Measurements from ENCODE around the gene TMEM63A.

- no peak for TF ChIP-seq RCOR1 (IDR thresholded peaks at IDR 0.05; ENCODE audit: low read length)
- TF ChIP-seq CTCF (IDR thresholded peaks at IDR 0.05), result no peak
- no peak for TF ChIP-seq MXI1 (IDR thresholded peaks at IDR 0.05; ENCODE audit: low read depth, low read length)
- no peak for TF ChIP-seq MAX (IDR thresholded peaks at IDR 0.05; ENCODE audit: low read depth)
- no peak for TF ChIP-seq USF1 (IDR thresholded peaks at IDR 0.05; ENCODE audit: borderline replicate concordance, low read depth)
- TF ChIP-seq PBX3 (IDR thresholded peaks at IDR 0.05), result no peak
- TF ChIP-seq EZH2phosphoT487 (IDR thresholded peaks at IDR 0.05; ENCODE audit: borderline replicate concordance, low read depth), result no peak
- no peak for TF ChIP-seq USF2 (IDR thresholded peaks at IDR 0.05; ENCODE audit: borderline replicate concordance, low read depth, low read length)
- TF ChIP-seq POLR2AphosphoS5 (IDR thresholded peaks at IDR 0.05; ENCODE audit: low read depth, low read length), result no peak
- TF ChIP-seq REST (IDR thresholded peaks at IDR 0.05; ENCODE audit: low read depth, low read length), result no peak
These were observed 34.9 kb upstream of the TMEM63A start for GRCh38 chr1:225917101-225917500.

Measured in SK-N-SH (cell line).